ENCODE measurements around the gene GAS6.
"Not testable (repeated sequence)": the region's sequence is repeated elsewhere in the genome, so short reads cannot be mapped to it uniquely, and the experiment has no call there.

Gene GAS6

GRCh38 chr13:113804017-113804702 is 59.7 kb downstream of the GAS6 start:
- DNase-seq: no peak

GRCh38 chr13:113803409-113804016 is 60.4 kb downstream of the GAS6 start:
- no peak for DNase-seq

GRCh38 chr13:113802761-113803160 is 61.1 kb downstream of the GAS6 start:
- DNase-seq: no peak

- no peak for DNase-seq
Measured at GRCh38 chr13:113802090-113802531, 61.8 kb downstream of the GAS6 start.

- DNase-seq: no peak
Measured at GRCh38 chr13:113801289-113801961, 62.5 kb downstream of the GAS6 start.

- no peak for DNase-seq
Measured at GRCh38 chr13:113800576-113800926, 63.3 kb downstream of the GAS6 start.

- no peak for DNase-seq
Measured at GRCh38 chr13:113798200-113798811, 65.6 kb downstream of the GAS6 start.

- DNase-seq: no peak
Measured at GRCh38 chr13:113796964-113797676, 66.8 kb downstream of the GAS6 start.

- no peak for DNase-seq
Measured at GRCh38 chr13:113796211-113796963, 67.5 kb downstream of the GAS6 start.

GRCh38 chr13:113795362-113795761 is 68.5 kb downstream of the GAS6 start:
- DNase-seq: not testable (repeated sequence)

GRCh38 chr13:113794764-113795173 is 69.1 kb downstream of the GAS6 start:
- no peak for DNase-seq

- no peak for DNase-seq
Measured at GRCh38 chr13:113794086-113794485, 69.8 kb downstream of the GAS6 start.

GRCh38 chr13:113793718-113794085 is 70.2 kb downstream of the GAS6 start:
- no peak for DNase-seq

GRCh38 chr13:113792886-113793717 is 70.8 kb downstream of the GAS6 start:
- DNase-seq: no peak

GRCh38 chr13:113792236-113792770 is 71.6 kb downstream of the GAS6 start:
- no peak for DNase-seq

- no peak for DNase-seq
Measured at GRCh38 chr13:113791761-113792160, 72.1 kb downstream of the GAS6 start.

- no peak for DNase-seq
Measured at GRCh38 chr13:113791226-113791625, 72.7 kb downstream of the GAS6 start.

GRCh38 chr13:113789931-113790330 is 73.9 kb downstream of the GAS6 start:
- not testable (repeated sequence) for DNase-seq

- no peak for DNase-seq
Measured at GRCh38 chr13:113789167-113789566, 74.7 kb downstream of the GAS6 start.

GRCh38 chr13:113788413-113789135 is 75.3 kb downstream of the GAS6 start:
- no peak for DNase-seq

Measured in CD4-positive, alpha-beta T cell treated with Interleukin-21 for 1 hour (primary cell).